Heart left ventricle (tissue), 16 donors: ENCODE data around the gene A1BG. TPM values are rescaled to one million over a fixed set of nuclear protein-coding genes. Genes with fewer than 3 reads are reported as not detected.
A peak's percentile ranks its signal among the peaks of the same experiment; 100 is the strongest.

Experiments used
- ATAC-seq, 4 donors: fragments of 200-7000 bp; cut with Tn5 transposase; one replicate each; pipeline ENCODE4 v1.9.1; 2020 to 2022; ENCODE audit warnings: moderate library complexity in 4 of 4, mild to moderate bottlenecking in 3 of 4, moderate number of reproducible peaks in 1 of 4
- DNase-seq, 5 donors: peaks; one replicate each; pipeline ENCODE4 v3.0.0-alpha.2; 2020
- H3K27ac ChIP-seq, 12 donors: fragments of 200-600 bp; sonication (generic) in 4 of 12; one replicate each; pipeline versions ENCODE4 v1.5.0 to v1.8.0; 2016 to 2022; ENCODE audit warnings: mild to moderate bottlenecking in 2 of 12
- H3K27me3 ChIP-seq, 9 donors: fragments of 200-600 bp; sonication (generic) in 2 of 9; one replicate each; pipeline versions ENCODE4 v1.5.1 to v1.8.0; 2016 to 2022; ENCODE audit warnings: mild to moderate bottlenecking in 3 of 9
- H3K36me3 ChIP-seq, 9 donors: fragments of 200-600 bp; sonication (generic) in 2 of 9; one replicate each; pipeline versions ENCODE4 v1.5.0 to v1.8.0; 2018 to 2022; ENCODE audit warnings: mild to moderate bottlenecking in 2 of 9
- H3K4me1 ChIP-seq, 12 donors: fragments of 200-600 bp; sonication (generic) in 4 of 12; one replicate each; pipeline versions ENCODE4 v1.5.0 to v1.8.0; 2016 to 2022; ENCODE audit warnings: mild to moderate bottlenecking in 3 of 12
- H3K4me3 ChIP-seq, 12 donors: fragments of 200-600 bp; sonication (generic) in 4 of 12; one replicate each; pipeline versions ENCODE4 v1.5.0 to v1.8.0; 2017 to 2022; ENCODE audit warnings: mild to moderate bottlenecking in 9 of 12, moderate library complexity in 4 of 12
- H3K9me3 ChIP-seq, 12 donors: fragments of 200-600 bp; sonication (generic) in 4 of 12; one replicate each; pipeline versions ENCODE4 v1.5.0 to v1.8.0; 2016 to 2022; ENCODE audit warnings: mild to moderate bottlenecking in 1 of 12
- POLR2A ChIP-seq, 2 donors: fragments of 450-650 bp; IDR thresholded peaks; one replicate each; pipeline ENCODE4 v1.6.1; 2017; ENCODE audit warnings: antibody characterized with exemption in 2 of 2, mild to moderate bottlenecking in 2 of 2, moderate library complexity in 2 of 2
- WGBS, 4 donors: extraction: QIAGEN DNeasy Blood & Tissue Kit in 2 of 4; methylation state at CpG; one replicate each; pipeline versions ENCODE4 v1.1.5 to v1.1.7; 2013 to 2018; 5-methylcytosine and 5-hydroxymethylcytosine counted together
- intact Hi-C, 10 donors: fragments of 100-400 bp; cut with DNase I; formaldehyde crosslinking; loops; one replicate each; pipeline versions ENCODE4 v1.11.1 to v1.14.2; 2022
- long read RNA-seq, 3 donors: library from polyadenylated mRNA; unstranded; transcript quantifications; one replicate each; pipeline ENCODE4 v2.0.0, GENCODE V29; 2020 to 2021
- polyA plus RNA-seq, 2 donors: library from polyadenylated mRNA; stranded (reverse); fragments of 200-250 nt; gene quantifications; one replicate each; pipeline ENCODE4 v1.2.3, GENCODE V29; 2013
- total RNA-seq, 9 donors: library from RNA; depleted of rRNA in 2 of 9; stranded (reverse); fragments of >200 nt in 2 of 9; fragmentation: NEBNext Ultra II Directional in 3 of 9; extraction: Animal tissue kit (Norgen Biotek cat#: 25700) in 3 of 9; gene quantifications; one replicate each; pipeline versions ENCODE4 v1.1.0 to v1.2.4, GENCODE V29; 2016 to 2023
- TF ChIP-seq, protein P1 (sequence below), 12 donors: fragments of 200-600 bp; sonication (generic) in 4 of 12; IDR thresholded peaks; one replicate each; pipeline versions ENCODE4 v1.5.0 to v1.8.0; 2018 to 2022; ENCODE audit warnings: antibody characterized with exemption in 12 of 12, mild to moderate bottlenecking in 5 of 12
- donor health status: ischemic (EF 13 %, LVEDD 7.1; RV severe dilation, severe dysfunction).
- donor health status: healthy with polysubstance abuse.
- donor health status: DM: no; HTN: yes; CAD: no.
- donor health status: DM: no; HTN: no; CAD: no.
- donor health status: ischemic (EF 25% LVEDD 6.9; RV normal size, moderate dysfunction).
- donor health status: ischemic (EF 25% LVEDD 5.7; RV mildly dilated, moderate dysfunction).
- donor health status: healthy.
- donor health status: DM: yes; HTN: yes; CAD: no.
- donor health status: ischemic (EF 35%, LVEDD 5.7; RV mildly dilated, moderate dysfunction).
- donor health status: nonischemic (EF 11% LVEDD 7.7; RV severe dilation, severe dysfunction).
- donor health status: DM: yes; HTN: yes; CAD: no.
- donor health status: PGD.
- donor health status: ischemic (EF 29% LVEDD 5.4; RV normal size, mild dysfunction).
- donor health status: nonischemic (EF 23%, LVEDD 6.1; RV moderate dilation, normal function).

A1BG gene, protein sequence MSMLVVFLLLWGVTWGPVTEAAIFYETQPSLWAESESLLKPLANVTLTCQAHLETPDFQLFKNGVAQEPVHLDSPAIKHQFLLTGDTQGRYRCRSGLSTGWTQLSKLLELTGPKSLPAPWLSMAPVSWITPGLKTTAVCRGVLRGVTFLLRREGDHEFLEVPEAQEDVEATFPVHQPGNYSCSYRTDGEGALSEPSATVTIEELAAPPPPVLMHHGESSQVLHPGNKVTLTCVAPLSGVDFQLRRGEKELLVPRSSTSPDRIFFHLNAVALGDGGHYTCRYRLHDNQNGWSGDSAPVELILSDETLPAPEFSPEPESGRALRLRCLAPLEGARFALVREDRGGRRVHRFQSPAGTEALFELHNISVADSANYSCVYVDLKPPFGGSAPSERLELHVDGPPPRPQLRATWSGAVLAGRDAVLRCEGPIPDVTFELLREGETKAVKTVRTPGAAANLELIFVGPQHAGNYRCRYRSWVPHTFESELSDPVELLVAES
- total RNA-seq (1 to 10 TPM in 7 of 9 donors, under 1 TPM in 2; 0.23 to 6.6 (median 3.0) TPM), polyA plus RNA-seq (1 to 10 TPM; 4.4 to 4.6 TPM)
- long read RNA-seq, donor 1 = 0 reads
- long read RNA-seq, donor 2, partial matches to known transcripts = 0 of 1 reads
- long read RNA-seq, donor 2, other reads (novel, unspliced or antisense) = 0 of 1 reads
- long read RNA-seq, donor 3, partial matches to known transcripts = 1 of 2 reads
- long read RNA-seq, donor 3, other reads (novel, unspliced or antisense) = 0 of 2 reads

DNA sequence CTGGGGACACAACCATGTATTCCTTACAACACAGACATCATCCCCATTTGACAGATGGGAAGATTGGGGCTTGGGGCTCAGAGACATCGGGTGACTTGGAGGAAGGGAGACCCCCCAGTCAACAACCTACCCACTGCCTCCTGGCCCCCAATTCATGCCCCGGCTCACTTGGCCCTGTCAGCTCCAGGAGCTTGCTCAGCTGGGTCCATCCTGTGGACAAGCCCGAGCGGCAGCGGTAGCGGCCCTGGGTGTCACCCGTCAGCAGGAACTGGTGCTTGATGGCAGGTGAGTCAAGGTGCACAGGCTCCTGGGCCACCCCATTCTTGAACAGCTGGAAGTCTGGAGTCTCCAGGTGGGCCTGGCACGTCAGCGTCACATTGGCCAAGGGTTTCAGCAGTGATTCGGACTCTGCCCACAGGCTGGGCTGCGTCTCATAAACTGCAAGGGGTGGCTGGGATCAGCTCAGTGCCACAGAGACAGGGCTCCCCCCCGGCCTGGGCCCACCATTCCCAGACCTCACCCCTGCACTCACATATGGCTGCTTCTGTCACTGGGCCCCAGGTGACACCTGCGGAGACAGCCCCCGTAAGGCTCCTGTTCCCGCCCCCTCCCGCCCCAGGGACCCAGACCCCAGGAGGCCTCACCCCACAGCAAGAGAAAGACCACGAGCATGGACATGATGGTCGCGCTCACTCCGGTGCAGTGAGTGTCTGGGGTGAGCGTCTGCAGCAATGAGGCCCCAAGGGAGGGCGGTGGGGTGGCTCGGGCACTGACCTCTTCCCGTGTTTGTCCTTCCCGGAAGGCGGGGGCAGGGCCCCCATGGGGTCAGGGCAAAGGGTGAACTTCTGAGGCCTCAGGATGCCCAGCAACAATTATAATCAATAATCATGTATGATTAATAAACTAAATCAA is at the start of gene A1BG:
Gene A1BG, minus strand, starts transcription at position 733 of the 912 bp plus-strand sequence. Its CDS starts 55 bp downstream, at position 678.
- Histone ChIP-seq H3K4me3 (no peak within 1 kb of the TSS), H3K9me3 (no peaks in the 10 kb centered on the region), H3K4me1 (peaks cover 0 to 42% (median 23%) of the 10 kb centered on the region in 12 donors), H3K36me3 (no peaks in the 10 kb centered on the region), H3K27me3 (peaks cover 9 to 72% (median 28%) of the 10 kb centered on the region in 9 donors), H3K27ac (no peak within 1 kb of the TSS)
- intact Hi-C loops = no loop called here
- no peak for DNase-seq
- TF ChIP-seq, protein P1, sequence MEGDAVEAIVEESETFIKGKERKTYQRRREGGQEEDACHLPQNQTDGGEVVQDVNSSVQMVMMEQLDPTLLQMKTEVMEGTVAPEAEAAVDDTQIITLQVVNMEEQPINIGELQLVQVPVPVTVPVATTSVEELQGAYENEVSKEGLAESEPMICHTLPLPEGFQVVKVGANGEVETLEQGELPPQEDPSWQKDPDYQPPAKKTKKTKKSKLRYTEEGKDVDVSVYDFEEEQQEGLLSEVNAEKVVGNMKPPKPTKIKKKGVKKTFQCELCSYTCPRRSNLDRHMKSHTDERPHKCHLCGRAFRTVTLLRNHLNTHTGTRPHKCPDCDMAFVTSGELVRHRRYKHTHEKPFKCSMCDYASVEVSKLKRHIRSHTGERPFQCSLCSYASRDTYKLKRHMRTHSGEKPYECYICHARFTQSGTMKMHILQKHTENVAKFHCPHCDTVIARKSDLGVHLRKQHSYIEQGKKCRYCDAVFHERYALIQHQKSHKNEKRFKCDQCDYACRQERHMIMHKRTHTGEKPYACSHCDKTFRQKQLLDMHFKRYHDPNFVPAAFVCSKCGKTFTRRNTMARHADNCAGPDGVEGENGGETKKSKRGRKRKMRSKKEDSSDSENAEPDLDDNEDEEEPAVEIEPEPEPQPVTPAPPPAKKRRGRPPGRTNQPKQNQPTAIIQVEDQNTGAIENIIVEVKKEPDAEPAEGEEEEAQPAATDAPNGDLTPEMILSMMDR (IDR thresholded peaks at IDR 0.05) = no peak
- no peak for TF ChIP-seq POLR2A (IDR thresholded peaks at IDR 0.05)
- WGBS, 4 donors = 64 to 84% (median 76%) methylated on average over 8 to 26 of the region's 26 CpGs
- ATAC-seq = no peak

DNA sequence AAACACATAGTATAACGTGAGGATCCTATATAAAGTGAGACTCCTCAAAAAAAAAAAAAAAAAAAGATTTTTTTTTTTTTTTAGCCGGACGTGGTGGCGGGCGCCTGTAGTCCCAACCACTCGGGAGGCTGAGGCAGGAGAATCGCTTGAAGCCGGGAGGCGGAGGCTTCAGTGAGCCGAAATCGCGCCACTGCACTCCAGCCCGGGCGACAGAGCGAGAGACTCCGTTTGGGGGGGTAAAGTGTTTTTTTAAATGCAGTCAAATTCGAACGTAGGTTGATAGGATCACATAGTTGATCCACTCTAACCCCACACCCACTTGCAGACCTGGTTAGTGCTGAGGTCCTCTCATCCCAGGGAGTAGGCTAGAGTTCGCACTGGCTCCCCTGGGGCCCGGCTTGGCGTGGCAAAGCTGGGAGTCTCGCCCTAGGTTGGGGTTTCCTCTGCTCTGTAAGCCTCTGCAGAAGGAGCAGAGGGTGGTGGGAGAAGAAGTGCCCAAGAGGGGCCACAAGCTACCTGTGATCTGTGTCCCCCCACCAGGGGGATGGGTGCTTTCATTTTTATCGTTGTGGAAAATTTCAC is 48.6 kb upstream of the A1BG start:
- H3K9me3 ChIP-seq = no peaks in the 10 kb centered on the region
- H3K27me3 ChIP-seq = peaks cover 2 to 12% (median 7%) of the 10 kb centered on the region in 9 donors
- H3K4me1 ChIP-seq = peaks cover 3 to 23% (median 13%) of the 10 kb centered on the region in 12 donors
- no peak for TF ChIP-seq POLR2A (IDR thresholded peaks at IDR 0.05)
- TF ChIP-seq, protein P1 (IDR thresholded peaks at IDR 0.05) = no peak
- intact Hi-C loops = loop anchor here in 1 of 10 donors (1.0 to 2.0 kb wide), 2 partner anchors 15 to 21 kb away; partner anchors contain the start of genes RPS5 and ZNF837
- peak overlapping the region; percentile 48 to 83 (median 64) for H3K4me3 ChIP-seq
- no peak for DNase-seq
- no peak for ATAC-seq
- 26 to 34% (median 29%) methylated on average over 22 to 23 of the region's 23 CpGs for WGBS, 4 donors
- peak overlapping the region in 4 of 12 donors; percentile 33 to 74 (median 63) for H3K27ac ChIP-seq
- H3K36me3 ChIP-seq = no peaks in the 10 kb centered on the region

DNA sequence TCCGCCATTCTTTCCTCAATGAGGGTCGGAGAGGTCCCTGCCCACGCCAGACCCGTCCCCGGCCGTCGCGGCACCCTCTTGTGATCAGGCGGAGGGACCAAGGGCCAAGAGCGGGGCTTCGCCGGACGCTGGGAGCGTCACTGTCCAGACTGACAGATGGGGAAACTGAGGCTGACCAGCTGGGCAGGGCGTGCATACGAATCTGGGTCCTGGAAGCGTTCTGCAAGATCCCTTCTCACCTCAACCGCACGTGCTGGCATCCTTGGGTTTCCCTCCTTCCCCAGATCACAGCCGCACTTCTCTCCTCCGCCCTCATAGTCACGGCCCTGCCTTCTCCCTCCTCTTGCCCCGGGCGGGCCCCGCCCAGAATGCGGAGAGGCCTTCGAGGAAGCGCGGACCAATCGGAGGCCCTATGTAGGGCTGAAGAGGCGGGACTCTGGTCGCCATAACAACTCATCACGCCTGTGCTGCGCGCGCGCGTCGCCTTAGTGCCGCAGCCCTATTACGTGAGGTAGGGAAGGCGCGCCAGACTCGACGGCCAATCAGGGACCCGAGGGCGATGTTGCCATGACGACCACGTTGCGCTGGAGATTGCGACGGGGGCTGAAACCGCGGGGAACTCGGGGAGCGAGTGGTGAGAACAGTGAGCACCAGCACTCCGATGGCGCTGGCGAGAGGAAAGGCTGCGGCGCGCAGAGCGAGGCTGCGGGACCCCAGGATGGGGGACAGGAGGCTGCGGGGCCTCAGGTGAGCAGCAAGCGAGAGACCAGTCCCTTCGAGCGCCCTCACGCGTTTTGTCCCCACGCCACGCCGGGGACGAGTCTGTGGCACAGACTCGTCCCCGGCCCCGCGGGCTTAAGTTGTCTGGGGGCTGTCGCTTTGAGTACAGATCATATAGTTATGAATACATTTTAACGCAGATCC is 47.9 kb upstream of the A1BG start:
- DNase-seq = peak; percentile 99 to 100 (median 100)
- peak overlapping the region; percentile 48 to 83 (median 64) for H3K4me3 ChIP-seq
- peaks cover 5 to 15% (median 13%) of the 10 kb centered on the region in 9 donors for H3K27me3 ChIP-seq
- TF ChIP-seq, protein P1 (IDR thresholded peaks at IDR 0.05) = peak in 3 of 12 donors; percentile 15 to 29 (median 24)
- TF ChIP-seq POLR2A (IDR thresholded peaks at IDR 0.05) = peak in 1 of 2 donors; percentile 52
- 1 to 2% (median 2%) methylated on average over 49 to 80 of the region's 80 CpGs for WGBS, 4 donors
- peak overlapping the region in 9 of 12 donors; percentile 7 to 74 (median 60) for H3K27ac ChIP-seq
- peak; percentile 98 to 100 (median 100) for ATAC-seq
- H3K9me3 ChIP-seq = no peaks in the 10 kb centered on the region
- H3K4me1 ChIP-seq = peaks cover 3 to 26% (median 13%) of the 10 kb centered on the region in 12 donors
- intact Hi-C loops = loop anchor here in 1 of 10 donors (1.0 to 2.0 kb wide), 2 partner anchors 14 to 20 kb away; partner anchors contain the start of genes RPS5 and ZNF837
- no peaks in the 10 kb centered on the region for H3K36me3 ChIP-seq
